HG02981 (cell line): ENCODE measurements around the gene CPN1.
"Not testable (repeated sequence)": the region's sequence is repeated elsewhere in the genome, so short reads cannot be mapped to it uniquely, and the experiment has no call there.

Source experiments
- ATAC-seq: cut with Tn5 transposase; IDR thresholded peaks from one replicate; pipeline ENCODE4 v1.9.1; 2021; ENCODE audit warnings: mild to moderate bottlenecking, moderate library complexity; ENCODE audit not compliant: unreplicated experiment

The CPN1 gene

DNA sequence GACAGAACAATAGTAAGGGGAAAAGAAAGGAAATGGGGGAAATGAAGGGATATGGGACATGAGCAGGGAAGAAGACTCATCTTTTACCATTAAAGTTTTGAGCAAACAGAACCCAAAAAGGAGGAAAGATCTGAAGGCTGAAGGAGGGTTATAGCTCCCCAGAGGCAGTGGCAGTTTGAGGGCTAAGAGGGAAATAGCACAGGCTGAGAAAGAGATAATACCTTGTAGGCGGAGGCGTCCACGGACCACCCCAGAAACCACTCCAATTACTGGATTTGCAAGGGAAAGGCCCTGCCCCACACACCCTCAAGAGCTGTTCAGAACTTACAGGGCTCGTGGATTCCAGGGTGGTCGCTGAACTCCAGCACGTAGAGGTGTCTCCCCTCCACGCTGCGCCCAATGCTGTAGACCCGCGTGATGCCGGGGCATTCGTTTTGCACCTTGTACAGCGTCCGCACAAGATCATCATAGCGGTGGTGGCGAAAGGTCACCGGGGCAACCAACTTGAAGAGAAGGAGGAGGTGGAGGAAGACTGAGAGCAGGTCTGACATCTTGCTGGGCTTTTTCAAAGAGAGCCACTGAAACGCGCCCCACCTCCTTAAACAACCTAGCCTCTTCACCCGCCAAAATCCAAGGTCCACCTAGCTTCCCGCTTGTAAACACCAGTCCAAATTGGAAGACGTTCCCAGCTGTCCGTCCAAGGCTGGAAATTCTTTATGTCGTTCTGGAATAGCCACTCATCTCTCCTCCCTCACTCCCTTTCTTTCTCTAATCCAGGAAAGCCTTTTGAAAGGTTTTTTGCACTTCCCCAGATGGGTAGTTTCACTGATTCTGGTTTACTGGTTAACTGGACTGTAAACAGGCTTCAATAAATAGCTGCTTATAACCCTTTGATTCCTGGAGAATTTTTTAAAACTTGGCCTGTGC is at the start of gene CPN1:
Gene CPN1, minus strand, starts transcription at position 795 of the 927 bp plus-strand sequence. Its CDS starts 244 bp downstream, at position 551.
- ATAC-seq, result no peak

DNA sequence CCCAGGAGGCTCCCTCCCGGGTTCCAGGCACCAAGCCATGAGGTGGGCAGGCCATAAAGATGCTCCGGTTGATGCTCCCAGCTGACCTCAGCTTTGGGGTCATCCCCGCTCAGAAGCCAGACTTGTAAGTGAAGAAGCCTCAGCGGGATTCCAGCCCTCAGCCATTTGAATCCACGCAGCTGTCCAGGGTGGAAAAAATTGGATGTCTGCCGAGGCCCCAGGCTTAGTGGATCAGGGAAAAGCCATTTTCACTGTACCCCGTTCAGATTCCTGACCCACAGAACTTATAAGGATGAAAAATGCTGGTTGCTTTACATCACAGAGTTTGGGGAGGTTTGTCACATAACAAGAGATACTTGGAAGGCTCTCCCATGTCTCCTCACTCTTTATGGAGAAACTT is 49.2 kb upstream of the CPN1 start:
- no peak for ATAC-seq

DNA sequence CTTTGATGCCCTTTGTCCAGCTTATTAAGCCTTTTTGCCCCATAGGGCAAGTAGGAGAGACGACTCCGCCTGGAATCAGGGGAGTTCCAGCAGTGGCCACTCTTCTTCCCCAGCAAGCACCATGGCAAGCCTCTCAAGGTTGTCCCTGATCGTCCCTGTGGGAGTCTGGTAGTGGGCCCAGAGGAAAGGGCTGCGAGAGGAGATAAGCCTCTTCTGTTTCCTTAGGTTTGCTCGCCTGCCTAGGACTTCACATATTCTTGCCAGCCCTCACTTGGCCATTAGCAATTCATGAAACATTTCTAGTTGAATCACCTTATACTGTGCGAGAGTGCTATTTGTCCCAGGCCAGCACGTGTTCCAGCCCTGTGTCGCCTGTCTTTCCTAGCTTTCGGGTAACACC is 47.8 kb upstream of the CPN1 start:
- ATAC-seq, result no peak

DNA sequence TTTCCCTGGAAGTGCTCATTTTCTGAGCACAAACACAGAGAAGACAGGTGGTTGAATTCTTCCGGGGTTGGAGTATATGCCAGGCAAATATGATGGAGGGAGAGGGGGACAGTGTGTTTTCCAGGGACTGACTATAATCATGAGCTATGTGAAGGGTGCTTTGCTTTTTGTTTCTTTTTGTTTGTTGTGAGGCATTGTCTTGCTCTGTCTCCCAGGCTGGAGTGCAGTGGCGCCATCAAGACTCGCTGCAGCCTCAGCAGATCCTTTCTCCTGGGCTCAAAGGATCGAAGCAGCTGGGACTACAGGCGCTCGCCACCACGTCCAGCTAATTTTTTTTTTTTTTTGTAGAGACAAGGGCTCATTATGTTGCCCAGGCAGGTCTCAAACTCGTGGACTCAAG is 47.3 kb upstream of the CPN1 start:
- no peak for ATAC-seq

DNA sequence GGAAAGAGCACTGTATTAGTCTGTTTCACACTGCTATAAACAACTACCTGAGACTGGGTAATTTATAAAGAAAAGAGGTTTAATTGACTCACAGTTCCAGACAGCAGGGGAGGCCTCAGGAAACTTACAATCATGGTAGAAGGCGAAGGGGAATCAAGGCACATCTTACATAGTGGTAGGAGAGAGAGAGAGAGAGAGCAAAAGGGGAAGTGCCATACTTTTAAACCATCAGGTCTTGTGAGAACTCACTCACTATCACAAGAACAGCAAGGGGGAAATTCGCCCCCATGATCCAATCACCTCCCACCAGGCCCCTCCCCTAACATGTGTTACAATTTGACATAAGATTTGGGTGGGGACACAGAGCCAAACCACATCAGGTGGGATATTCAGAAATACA is 43.7 kb upstream of the CPN1 start:
- ATAC-seq, result not testable (repeated sequence)

DNA sequence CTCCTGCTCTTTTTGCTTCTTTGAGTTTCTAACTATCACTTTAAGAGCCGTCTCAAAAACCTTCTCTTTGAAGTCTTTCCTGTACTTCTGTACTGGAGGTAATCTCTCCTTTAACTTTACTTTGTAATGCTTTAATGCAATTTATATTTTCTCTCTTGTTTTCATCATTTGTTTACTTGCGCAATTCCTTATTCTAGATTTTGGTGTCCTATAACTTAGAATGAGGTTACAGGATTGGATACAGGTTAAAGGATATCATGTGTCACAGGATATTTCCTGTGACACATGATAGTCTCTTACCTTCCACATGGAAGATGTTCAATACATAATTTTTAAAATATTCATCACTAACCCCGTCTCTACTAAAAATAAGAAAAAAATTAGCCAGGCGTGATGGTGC is 42.4 kb upstream of the CPN1 start:
- no peak for ATAC-seq

DNA sequence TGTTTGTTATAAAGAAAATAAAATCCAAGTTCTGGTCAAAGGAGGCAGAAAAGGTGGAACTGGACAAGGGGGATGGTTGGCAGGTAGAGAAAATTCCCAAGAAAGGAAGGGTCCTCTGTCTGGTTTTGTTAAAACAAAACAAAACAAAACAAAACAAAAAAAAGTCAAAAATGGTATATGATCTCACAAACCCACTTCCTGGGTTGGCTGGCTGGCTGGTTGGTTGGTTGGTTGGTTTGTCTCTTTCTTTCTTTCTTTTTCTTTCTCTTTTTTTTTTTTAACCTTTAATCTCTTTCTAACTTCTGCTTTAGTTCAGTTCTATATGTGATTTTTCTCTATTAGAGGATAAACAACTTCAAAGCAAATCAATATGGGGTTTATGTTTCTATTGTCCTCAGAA is 41.1 kb upstream of the CPN1 start:
- ATAC-seq, result no peak

DNA sequence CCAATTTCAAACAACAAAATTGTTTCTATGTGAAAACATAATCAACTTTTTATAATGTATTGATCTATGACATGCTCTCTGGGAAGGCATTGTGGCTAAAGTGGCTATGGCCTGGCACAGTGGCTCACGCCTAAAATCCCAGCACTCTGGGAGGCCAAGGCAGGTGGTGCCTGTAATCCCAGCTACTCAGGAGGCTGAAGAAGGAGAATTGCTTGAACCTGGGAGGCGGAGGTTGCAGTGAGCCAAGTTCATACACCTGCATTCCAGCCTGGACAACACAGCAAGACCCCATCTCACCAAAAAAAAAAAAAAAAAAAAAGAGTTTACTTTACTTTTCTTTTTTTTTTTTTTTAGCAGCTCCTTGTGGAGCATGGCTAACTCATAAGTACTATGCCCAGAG is 38.9 kb upstream of the CPN1 start:
- no peak for ATAC-seq

DNA sequence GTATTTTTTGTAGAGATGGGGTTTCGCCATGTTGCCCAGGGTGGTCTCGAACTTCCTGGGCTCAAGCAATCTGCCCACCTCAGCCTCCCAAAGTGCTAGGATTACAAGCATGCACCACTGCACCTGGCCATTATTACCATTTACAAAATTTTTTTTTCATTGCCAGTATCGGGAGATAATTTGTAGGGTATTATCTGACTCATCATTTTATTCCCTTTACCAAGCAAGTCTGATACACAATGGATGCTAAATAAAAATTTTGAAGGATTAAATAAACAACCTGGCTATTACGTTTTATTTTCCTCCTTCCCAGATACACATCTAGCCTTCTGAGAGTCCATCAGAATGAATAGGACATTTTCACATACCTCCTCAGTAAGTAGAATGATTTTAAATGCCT is 38.1 kb upstream of the CPN1 start:
- no peak for ATAC-seq

DNA sequence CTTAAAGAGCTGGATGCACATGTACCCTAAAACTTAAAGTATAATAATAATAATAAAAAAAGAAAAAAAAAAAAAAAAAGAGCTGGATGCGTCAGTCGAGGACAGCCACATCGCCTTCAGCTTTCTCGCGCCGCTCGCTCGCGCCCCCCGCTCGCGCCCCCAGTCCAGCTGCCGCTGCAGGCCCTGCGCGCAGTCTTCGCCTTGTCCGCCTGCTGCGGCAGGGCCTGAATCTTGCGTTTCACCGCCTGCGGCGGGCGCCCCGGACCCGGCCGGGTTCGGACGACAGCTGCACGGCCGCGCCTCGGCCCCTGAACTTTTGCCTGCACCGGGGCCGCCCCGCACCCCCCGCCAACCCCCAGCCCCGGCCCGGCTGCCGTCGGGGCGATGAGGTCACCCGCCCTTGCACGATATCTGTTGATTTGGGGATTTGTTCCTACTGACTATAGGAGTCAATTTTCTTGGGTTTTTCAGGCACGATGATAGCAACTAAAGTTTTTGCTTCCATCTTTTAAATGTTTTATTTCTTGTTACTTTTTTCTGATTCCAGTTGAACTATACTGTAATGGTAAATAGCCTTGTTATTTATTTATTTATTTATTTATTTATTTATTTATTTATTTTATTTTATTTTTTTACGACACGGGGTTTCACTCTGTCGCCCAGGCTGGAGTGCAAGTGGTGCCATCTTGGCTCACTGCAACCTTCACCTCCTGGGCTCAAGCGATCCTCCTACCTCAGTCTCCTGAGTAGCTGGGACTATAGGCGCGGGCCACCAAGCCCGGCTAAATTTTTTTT is 33.5 kb upstream of the CPN1 start:
- no peak for ATAC-seq

DNA sequence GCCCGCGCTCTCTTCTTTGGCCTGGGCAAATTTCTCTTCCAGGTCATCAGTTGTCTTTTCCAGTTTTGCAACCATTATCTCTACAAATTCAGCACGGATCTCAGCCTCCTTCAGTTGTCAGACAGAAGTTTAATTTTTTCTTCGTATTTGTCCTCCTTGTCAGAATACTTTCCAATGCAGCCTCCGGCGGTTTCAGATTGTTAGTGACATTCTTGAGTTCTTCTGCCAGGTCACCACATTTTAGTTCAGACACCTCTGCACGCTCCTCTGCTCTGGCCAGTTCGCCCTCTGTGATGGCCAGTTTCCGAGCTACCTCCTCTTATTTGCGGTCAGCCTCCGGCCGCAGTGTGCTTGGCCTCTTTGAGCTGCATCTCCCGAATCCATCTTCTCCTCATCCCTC is 32.8 kb upstream of the CPN1 start:
- no peak for ATAC-seq

DNA sequence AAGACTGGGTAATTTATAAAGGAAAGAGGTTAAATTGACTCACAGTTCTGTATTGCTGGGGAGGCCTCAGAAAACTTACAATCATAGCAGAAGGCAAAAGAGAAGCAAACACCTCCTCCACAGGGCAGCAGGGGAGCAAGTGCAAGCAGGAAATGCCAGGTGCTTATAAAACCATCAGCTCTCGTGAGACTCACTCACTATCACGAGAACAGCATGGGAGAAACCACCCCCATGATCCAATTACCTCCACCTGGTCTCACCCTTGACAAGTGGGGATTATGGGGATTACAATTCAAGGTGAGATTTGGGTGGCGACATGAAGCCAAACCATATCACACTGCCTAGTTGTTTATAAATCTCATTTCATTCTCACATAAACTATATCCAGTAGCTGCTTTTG is 28.0 kb upstream of the CPN1 start:
- ATAC-seq, result no peak

DNA sequence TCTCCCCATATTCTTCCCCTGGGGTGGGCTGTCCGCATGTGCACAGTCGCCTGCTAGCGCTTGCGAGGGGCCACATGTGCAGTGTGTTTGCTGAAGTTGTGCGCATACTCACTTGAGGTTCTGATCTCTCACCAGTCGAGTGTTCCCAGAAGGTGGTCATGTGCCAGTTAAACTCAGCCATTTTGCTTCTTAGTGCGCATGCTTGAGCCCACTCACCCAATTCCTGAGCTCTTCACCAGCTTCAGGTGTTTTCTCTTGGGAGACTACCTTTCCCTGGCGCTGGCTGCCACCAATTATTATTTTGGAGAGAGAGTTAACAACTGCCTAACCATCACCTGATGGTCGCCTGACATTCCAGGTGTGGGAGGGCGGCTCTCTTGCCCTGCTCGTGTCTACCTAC is 25.2 kb upstream of the CPN1 start:
- no peak for ATAC-seq

DNA sequence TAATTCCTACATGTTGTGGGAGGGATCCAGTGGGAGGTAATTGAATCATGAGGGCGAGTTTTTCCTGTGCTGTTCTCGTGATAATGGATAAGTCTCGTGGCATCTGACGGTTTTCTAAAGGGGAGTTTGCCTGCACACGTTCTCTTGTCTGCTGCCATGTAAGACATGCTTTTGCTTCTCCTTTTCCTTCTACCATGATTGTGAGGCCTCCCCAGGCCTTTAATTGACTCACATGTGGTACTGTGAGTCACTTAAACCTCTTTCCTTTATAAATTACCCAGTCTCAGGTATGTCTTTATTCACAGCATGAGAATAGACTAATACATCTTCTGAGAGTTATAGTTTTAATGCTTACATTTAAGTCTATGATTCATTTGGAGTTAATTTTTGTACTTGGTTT is 22.6 kb upstream of the CPN1 start:
- ATAC-seq, result no peak

DNA sequence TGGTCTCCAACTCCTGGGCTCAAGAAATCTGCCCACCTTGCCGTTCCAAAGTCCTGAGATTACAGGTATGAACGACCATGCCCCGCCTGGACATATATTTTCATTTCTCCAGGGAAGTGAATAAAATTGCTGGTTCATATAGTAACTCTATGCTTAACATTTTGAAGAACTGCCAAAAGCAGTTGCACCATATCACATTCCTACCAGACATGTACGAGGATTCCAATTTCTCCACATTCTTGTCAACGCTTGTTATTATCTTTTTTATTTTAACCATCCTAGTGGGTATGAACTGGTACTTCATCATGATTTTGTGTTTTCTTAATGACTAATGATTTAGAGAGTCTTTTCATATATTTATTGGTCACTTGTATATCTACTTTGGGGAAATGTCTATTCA is 21.9 kb upstream of the CPN1 start:
- ATAC-seq, result no peak

DNA sequence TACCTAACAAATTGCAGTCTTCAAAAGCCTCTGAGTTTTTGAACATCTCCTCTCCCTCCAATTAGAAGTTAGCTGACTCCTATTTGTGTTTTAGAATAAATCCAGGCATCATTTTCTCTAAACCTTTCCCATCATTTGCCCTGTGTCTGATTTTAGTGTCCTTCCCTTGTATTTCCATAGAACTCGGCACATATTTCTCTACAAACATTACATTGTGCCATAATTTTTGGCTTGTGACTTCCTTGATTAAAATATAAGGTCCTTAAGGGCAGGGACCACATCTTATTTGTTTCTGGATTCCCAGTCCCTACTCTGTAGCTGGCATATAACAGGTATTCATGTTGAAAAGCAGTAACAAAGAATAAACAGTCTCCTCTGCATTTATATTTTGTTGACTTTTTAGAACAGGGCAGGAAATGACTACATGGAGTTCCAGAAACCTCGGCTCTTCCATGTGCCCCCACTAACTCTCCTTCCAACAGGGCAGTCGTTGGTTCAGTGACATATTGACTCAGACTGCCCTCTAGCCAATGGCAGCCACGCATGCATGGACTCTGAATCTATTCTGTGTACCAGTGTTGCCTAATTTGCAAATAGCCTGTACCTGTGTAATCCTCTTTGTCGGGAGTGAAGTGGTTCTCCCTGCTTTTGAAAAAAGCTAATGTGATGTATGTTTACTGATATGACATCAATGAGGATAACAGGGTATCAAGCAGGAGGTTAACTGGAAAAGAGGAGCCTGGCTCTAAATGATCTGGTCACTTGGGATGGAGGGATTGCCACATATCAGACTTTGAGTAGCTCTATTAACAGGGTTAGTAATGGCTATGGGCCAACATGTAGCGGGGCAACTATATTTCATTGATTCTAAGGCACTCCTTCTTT is 19.8 kb upstream of the CPN1 start:
- no peak for ATAC-seq

DNA sequence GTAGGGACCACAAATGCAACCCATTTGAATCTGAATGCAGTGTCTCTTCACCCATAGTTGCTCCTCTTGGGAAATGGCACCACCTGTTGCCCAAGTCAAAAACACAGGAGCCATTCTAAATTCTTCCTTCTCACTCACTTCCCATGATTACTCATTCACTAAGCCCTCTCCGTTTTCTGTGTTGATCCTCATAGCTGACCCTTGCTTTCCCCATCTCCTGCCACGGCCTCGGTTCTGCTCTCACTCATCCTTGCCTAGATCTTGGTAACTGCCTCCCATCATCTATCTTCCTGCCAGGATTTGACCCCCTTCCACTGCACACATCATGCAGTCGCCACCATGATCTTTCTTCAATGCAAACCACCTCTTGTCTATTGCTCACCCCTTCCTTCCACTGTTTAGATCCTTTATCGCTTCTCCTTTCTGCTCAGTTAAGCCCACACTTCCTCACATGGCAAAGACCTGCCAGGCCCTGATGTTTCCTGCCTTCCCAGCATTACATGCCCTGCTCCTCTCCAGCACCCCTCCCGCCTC is 19.0 kb upstream of the CPN1 start:
- no peak for ATAC-seq

DNA sequence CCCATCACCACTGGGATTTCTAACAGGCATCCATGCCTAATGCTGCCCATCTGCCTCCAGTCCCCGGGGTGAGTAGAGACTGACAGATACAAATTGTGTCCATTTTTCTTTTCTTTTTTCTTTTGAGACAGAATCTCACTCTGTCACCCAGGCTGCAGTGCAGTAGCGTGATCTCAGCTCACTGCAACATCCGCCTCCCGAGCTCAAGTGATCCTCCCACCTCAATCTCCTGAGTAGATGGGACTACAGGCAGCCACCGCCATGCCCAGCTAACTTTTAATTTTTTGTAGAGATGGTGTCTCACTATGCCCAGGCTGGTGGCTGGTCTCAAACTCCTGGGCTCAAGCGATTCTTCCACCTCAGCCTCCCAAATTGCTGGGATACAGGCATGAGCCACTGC is 7.6 kb upstream of the CPN1 start:
- ATAC-seq, result no peak

DNA sequence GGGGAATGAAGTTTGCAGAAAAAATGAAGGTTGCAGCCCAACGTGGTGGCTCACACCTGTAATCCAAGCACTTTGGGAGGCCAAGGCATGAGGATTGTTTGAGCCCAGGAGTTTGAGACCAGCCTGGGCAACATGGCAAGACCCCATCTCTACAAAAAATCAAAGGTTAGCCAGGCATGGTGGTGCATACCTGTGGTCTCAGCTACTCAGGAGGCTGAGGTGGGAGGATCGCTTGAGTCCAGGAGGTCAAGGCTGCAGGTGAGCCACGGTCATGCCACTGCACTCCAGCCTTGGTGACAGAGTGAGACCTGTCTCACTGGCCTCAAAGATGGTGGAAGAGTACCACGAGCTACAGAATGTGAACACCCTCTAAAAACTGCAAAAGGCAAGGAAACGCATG is 5.0 kb upstream of the CPN1 start:
- not testable (repeated sequence) for ATAC-seq

DNA sequence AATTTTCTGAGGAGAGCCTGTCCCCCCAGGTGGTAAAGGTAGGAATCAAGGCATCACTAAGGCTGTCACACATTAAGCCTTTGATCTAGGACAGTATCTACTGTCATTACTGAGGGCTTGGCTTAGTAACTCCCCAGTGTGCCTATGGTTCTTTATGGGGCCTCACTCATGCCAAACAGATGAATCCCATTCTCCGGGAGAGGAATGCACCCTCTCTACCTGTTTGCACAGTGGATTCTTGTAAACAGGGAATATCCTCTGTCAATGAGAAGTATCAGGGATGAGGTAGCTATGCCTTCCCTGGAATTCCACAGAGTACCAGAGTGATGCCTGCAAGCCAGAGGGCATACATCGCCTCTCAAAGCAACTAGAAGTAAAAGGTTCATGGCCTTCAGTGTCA is 3.9 kb upstream of the CPN1 start:
- ATAC-seq, result no peak

DNA sequence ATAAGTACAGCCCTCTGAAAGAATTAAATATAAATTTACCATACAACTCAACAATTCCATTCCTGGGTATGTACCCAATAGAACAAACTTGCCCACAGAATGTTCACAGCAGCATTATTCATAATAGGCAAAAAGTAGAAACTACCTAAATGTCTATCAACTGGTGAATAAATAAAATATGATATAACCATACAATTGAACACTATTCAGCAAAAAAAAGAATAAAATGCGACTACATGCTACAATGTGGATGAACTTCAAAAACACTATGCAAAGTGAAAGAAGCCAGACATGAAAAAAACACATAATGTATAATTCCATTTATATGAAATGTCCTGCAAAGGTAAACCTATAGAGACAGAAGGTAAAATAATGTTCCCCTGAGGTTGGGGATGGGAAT is 2.0 kb upstream of the CPN1 start:
- no peak for ATAC-seq
